Left lobe of liver (tissue), 2 donors: Measurements from ENCODE around the gene PCDHB5. TPM values are rescaled to one million over a fixed set of nuclear protein-coding genes. Genes with fewer than 3 reads are reported as not detected.
"Not testable (repeated sequence)": the region's sequence is repeated elsewhere in the genome, so short reads cannot be mapped to it uniquely, and the experiment has no call there.

Experiments
- ATAC-seq: fragments of 200-7000 bp; cut with Tn5 transposase; one replicate; pipeline ENCODE4 v1.9.1; 2020; ENCODE audit warnings: mild to moderate bottlenecking, moderate library complexity
- DNase-seq: peaks from one replicate; pipeline ENCODE4 v3.0.0-alpha.2; 2020; ENCODE audit warnings: low spot score
- total RNA-seq: library from RNA; stranded (reverse); gene quantifications from one replicate; pipeline ENCODE4 v1.2.1, GENCODE V29; 2021
- donor health status: DM: no; HTN: no; CAD: no; lungs with moderate emphysema.
- donor health status: DM: no; HTN: yes; CAD: no.

Gene PCDHB5
- 0.33 TPM for total RNA-seq

DNA sequence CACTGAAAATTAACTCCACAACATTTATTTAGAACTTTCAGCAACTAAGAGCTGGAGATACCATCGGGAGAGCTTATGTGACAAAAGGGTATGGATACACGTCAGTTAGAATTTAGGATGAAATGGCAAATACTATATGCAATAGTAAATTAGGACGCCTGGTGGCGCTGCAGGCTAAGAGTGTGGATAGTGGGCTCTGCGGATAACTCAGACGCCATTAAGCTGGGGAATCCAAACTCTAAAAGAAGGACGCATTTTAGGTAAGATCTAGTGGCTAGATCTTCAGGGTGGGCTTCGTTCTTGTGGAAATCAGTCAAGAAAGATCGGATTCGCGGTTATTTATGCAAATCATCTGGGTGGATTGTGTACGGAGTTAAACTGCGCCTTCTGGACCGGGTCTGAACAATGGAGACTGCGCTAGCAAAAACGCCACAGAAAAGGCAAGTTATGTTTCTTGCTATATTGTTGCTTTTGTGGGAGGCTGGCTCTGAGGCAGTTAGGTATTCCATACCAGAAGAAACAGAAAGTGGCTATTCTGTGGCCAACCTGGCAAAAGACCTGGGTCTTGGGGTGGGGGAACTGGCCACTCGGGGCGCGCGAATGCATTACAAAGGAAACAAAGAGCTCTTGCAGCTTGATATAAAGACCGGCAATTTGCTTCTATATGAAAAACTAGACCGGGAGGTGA, at the start of gene PCDHB5:
PCDHB5 (plus strand) TSS at position 177 of the 688 bp plus-strand sequence; CDS start at position 406, 229 bp downstream.
- ATAC-seq (peak; percentile 78), DNase-seq (no peak)

DNA sequence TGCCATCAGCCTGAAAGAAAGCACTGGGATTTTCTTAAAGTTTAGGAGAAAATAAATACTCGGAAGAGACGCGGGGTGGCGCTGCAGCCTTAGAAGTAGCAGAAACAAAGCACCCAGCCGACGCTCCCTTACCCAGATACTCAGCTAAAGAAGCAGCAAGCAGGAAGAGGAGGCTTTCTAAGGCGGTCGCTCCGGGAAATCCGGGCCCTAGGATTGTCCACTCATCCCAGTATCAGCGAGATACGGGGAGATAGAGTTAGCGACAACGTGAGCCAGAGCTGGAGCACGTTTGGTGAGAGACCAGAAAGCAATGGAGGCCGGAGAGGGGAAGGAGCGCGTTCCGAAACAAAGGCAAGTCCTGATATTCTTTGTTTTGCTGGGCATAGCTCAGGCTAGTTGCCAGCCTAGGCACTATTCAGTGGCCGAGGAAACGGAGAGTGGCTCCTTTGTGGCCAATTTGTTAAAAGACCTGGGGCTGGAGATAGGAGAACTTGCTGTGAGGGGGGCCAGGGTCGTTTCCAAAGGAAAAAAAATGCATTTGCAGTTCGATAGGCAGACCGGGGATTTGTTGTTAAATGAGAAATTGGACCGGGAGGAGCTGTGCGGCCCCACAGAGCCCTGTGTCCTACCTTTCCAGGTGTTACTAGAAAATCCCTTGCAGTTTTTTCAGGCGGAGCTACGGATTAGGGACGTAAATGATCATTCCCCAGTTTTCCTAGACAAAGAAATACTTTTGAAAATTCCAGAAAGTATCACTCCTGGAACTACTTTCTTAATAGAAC, 40.3 kb upstream of the PCDHB5 start, which contains the start of gene PCDHB2:
PCDHB2 (plus strand) TSS at position 135 of the 782 bp plus-strand sequence; CDS start at position 311, 176 bp downstream.
- DNase-seq (no peak), ATAC-seq (no peak)

DNA sequence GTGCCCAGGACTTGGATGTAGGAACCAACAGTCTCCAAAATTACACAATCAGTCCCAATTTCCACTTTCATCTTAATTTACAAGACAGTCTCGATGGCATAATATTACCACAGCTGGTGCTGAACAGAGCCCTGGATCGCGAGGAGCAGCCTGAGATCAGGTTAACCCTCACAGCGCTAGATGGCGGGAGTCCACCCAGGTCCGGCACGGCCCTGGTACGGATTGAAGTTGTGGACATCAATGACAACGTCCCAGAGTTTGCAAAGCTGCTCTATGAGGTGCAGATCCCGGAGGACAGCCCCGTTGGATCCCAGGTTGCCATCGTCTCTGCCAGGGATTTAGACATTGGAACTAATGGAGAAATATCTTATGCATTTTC, 39.8 kb upstream of the PCDHB5 start:
- no peak for ATAC-seq
- DNase-seq, result no peak

DNA sequence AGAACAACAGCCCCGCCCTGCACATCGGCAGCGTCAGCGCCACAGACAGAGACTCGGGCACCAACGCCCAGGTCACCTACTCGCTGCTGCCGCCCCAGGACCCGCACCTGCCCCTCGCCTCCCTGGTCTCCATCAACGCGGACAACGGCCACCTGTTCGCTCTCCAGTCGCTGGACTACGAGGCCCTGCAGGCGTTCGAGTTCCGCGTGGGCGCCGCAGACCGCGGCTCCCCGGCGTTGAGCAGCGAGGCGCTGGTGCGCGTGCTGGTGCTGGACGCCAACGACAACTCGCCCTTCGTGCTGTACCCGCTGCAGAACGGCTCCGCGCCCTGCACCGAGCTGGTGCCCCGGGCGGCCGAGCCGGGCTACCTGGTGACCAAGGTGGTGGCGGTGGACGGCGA, 38.8 kb upstream of the PCDHB5 start:
- not testable (repeated sequence) for ATAC-seq, DNase-seq

DNA sequence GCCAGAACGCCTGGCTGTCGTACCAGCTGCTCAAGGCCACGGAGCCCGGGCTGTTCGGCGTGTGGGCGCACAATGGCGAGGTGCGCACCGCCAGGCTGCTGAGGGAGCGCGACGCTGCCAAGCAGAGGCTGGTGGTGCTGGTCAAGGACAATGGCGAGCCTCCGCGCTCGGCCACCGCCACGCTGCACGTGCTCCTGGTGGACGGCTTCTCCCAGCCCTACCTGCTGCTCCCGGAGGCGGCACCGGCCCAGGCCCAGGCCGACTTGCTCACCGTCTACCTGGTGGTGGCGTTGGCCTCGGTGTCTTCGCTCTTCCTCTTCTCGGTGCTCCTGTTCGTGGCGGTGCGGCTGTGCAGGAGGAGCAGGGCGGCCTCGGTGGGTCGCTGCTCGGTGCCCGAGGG, 38.4 kb upstream of the PCDHB5 start:
- ATAC-seq, DNase-seq: not testable (repeated sequence)

DNA sequence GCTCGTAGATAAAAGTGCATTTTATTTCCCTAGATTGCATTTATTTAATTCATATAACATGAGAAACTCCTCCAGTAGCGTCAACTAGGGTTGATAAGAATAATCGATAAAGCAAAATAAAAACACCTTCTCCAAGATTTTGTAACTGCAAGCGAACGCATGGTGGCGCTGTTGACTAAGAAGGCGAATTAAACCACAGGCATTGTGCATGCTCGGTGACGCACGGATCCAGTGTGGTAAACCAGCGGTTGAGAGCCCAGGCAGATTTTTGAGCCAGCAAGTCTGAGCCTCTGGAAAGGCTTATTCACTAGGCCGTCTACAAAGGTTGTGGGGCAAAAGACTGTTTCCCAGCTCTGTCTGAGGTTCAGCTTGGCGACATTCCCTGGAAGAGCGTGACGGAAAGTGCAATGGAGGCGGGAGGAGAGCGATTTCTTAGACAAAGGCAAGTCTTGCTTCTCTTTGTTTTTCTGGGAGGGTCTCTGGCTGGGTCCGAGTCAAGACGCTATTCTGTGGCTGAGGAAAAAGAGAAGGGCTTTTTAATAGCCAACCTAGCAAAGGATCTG, 34.7 kb upstream of the PCDHB5 start, which contains the start of gene PCDHB3:
PCDHB3 (plus strand) TSS at position 231 of the 563 bp plus-strand sequence; CDS start at position 408, 177 bp downstream.
- DNase-seq (no peak), ATAC-seq (no peak)

DNA sequence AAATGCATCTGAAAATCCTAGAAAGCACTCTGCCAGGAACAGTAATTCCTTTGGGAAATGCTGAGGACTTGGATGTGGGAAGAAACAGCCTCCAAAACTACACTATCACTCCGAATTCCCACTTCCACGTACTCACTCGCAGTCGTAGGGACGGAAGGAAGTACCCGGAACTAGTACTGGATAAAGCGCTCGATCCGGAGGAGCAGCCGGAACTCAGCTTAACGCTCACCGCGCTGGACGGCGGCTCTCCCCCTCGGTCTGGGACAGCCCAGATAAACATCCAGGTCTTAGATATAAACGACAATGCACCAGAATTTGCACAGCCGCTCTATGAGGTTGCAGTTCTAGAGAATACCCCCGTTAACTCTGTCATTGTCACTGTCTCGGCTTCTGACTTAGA, 33.9 kb upstream of the PCDHB5 start:
- ATAC-seq, result no peak
- DNase-seq, result no peak

DNA sequence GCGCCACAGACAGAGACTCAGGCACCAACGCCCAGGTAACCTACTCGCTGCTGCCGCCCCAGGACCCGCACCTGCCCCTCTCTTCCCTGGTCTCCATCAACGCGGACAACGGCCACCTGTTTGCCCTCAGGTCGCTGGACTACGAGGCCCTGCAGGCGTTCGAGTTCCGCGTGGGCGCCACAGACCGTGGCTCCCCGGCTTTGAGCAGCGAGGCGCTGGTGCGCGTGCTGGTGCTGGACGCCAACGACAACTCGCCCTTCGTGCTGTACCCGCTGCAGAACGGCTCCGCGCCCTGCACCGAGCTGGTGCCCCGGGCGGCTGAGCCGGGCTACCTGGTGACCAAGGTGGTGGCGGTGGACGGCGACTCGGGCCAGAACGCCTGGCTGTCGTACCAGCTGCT, 32.9 kb upstream of the PCDHB5 start:
- DNase-seq, ATAC-seq: not testable (repeated sequence)

DNA sequence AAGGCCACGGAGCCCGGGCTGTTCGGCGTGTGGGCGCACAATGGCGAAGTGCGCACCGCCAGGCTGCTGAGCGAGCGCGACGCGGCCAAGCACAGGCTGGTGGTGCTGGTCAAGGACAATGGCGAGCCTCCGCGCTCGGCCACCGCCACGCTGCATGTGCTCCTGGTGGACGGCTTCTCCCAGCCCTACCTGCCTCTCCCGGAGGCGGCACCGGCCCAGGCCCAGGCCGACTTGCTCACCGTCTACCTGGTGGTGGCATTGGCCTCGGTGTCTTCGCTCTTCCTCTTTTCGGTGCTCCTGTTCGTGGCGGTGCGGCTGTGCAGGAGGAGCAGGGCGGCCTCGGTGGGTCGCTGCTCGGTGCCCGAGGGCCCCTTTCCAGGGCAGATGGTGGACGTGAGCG, 32.5 kb upstream of the PCDHB5 start:
- ATAC-seq, DNase-seq: not testable (repeated sequence)

DNA sequence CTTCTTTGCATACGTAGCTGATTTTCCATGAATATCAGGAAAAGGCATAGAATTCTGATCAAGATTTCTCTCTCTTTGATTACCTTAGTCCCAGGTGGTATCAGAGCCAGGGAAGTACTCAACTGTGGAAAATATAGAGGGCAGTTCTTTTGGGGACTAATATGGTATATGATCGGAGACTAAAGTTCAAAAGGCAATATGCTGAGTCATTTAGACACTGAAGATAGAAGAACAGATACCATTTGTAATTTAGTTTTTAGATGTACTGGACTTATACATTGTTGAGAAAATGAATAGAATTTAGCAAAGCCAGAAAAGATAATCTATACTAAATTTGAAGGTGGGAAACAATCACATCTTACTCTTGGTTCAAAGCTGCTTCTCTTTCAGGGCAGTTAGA, 29.7 kb upstream of the PCDHB5 start:
- ATAC-seq, result no peak
- no peak for DNase-seq

DNA sequence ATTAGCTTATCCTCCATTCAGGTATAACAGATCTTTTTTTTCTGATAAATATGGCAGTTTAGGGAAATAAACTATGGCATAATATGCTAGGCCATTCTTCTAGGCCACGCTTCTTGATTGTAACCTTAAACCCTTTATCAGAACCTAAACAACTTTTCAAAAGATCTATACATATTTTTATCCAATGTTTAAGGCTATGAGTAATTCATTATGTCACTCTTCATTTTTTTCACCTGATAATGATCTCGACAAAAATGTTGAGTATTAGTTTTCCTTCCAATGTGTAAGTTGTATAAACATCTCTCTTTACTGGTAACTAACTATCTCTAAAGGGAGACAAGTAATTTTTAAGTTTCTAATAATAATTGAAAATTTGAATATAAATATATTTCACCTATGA, 15.8 kb upstream of the PCDHB5 start:
- DNase-seq, result no peak
- no peak for ATAC-seq

DNA sequence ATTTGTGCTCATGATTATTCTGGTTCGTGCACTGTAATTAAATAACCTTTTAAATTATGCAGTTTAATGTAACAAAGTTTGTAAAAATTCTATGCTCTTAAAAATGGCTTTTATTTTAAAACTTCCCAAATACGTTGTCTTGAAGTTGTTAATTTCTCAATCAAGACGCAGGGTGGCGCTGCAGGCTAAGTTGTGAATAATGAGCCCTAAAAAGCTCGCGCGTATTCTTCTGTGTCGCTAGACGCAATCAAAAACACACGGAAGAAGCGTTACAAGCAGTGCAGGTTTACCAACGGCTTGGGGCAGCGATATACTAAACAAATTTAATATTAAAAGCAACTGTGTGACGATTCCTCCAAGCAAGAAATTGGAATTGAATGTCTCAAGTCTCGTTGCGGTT, 13.4 kb upstream of the PCDHB5 start, which contains the start of gene PCDHB4:
PCDHB4 (plus strand) TSS at position 256 of the 400 bp plus-strand sequence. CDS start 181 bp downstream, outside the sequence.
- ATAC-seq (no peak), DNase-seq (no peak)

DNA sequence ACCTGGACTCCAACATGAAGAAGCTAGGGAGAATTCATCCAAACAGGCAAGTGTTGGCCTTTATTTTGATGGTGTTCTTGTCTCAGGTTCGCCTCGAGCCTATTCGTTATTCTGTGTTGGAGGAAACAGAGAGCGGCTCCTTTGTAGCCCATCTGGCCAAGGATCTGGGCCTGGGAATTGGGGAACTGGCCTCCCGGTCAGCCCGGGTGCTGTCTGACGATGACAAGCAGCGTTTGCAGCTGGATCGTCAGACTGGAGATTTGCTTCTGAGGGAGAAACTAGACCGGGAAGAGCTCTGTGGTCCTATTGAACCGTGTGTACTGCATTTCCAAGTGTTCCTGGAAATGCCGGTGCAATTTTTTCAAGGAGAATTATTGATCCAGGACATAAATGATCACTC, 13.0 kb upstream of the PCDHB5 start:
- ATAC-seq, result no peak
- DNase-seq, result no peak

DNA sequence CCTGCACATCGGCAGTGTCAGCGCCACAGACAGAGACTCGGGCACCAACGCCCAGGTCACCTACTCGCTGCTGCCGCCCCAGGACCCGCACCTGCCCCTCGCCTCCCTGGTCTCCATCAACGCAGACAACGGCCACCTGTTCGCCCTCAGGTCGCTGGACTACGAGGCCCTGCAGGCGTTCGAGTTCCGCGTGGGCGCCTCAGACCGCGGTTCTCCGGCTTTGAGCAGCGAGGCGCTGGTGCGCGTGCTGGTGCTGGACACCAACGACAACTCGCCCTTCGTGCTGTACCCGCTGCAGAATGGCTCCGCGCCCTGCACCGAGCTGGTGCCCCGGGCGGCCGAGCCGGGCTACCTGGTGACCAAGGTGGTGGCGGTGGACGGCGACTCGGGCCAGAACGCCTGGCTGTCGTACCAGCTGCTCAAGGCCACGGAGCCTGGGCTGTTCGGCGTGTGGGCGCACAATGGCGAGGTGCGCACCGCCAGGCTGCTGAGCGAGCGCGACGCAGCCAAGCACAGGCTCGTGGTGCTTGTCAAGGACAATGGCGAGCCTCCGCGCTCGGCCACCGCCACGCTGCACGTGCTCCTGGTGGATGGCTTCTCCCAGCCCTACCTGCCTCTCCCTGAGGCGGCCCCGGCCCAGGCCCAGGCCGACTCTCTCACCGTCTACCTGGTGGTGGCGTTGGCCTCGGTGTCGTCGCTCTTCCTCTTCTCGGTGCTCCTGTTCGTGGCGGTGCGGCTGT, 11.4 kb upstream of the PCDHB5 start:
- ATAC-seq, DNase-seq: not testable (repeated sequence)

DNA sequence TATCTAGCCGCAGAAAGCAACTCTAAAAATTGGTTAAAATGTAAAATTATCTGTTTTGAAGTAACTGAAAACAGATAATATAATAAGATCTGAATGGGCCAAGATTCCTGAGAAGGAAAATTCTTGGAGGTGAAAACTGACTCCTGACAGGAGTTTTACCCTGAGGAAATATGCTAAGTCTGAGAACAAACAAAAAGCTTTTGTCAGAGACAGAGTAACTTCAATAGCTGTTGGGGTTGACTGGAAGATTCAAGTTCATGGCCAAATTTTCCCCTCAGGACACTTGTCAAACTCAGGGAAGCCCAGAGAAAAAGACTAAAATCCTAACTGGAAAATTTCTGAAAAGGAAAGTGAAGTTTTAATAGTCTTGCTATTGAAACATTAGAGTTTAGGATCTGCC, 7.7 kb upstream of the PCDHB5 start:
- no peak for ATAC-seq
- DNase-seq, result no peak

DNA sequence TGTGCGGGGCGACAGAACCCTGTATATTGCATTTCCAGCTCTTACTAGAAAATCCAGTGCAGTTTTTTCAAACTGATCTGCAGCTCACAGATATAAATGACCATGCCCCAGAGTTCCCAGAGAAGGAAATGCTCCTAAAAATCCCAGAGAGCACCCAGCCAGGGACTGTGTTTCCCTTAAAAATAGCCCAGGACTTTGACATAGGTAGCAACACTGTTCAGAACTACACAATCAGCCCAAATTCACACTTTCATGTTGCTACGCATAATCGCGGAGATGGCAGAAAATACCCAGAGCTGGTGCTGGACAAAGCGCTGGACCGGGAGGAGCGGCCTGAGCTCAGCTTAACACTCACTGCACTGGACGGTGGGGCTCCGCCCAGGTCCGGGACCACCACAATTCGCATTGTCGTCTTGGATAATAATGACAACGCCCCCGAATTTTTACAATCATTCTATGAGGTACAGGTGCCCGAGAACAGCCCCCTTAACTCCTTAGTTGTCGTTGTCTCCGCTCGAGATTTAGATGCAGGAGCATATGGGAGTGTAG, 786 bp downstream of the PCDHB5 start:
- ATAC-seq (no peak), DNase-seq (no peak)

DNA sequence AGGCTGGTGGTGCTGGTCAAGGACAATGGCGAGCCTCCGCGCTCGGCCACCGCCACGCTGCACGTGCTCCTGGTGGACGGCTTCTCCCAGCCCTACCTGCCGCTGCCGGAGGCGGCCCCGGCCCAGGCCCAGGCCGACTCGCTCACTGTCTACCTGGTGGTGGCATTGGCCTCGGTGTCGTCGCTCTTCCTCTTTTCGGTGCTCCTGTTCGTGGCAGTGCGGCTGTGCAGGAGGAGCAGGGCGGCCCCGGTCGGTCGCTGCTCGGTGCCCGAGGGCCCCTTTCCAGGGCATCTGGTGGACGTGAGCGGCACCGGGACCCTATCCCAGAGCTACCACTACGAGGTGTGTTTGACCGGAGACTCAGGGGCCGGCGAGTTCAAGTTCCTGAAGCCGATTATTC, 2.3 kb downstream of the PCDHB5 start:
- DNase-seq, ATAC-seq: not testable (repeated sequence)

DNA sequence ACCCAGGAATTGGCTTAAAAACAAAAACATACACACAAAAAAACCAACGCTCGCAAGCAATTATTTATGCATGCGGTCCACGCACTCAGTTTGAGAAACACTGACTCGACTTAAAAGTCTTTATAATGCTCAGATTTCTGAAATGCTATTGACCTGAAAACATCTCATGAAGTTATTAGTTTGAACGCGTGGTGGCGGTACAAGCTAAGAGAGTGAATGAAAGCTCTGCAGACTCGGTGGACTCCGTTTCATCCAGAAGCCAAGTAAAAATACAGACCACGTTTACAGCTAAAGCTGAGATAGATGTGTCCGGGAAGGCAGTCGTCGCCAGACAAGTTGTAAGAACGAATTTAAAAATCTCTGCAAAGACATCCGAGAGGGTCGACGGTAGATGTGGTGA, 14.8 kb downstream of the PCDHB5 start, which contains the start of gene PCDHB6:
PCDHB6 (plus strand) TSS at position 246 of the 400 bp plus-strand sequence. CDS start 201 bp downstream, outside the sequence.
- DNase-seq (no peak), ATAC-seq (no peak)

DNA sequence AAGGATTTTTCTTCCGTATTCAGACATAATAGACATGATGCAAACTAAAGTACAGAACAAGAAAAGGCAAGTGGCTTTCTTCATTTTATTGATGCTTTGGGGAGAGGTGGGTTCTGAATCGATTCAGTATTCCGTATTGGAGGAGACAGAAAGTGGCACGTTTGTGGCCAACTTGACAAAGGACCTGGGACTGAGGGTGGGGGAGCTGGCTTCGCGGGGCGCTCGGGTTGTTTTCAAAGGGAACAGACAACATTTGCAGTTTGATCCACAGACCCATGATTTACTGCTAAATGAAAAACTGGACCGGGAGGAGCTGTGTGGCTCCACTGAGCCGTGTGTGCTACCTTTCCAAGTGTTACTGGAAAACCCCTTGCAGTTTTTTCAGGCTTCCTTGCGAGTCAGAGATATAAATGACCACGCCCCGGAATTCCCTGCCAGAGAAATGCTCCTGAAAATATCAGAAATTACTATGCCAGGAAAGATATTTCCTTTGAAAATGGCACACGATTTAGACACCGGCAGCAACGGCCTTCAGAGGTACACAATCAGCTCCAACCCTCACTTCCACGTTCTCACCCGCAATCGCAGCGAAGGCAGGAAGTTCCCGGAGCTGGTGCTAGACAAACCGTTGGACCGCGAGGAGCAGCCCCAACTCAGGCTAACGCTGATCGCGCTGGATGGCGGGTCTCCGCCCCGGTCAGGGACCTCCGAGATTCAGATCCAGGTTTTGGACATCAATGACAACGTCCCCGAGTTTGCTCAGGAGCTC, 15.4 kb downstream of the PCDHB5 start:
- ATAC-seq (no peak), DNase-seq (no peak)

DNA sequence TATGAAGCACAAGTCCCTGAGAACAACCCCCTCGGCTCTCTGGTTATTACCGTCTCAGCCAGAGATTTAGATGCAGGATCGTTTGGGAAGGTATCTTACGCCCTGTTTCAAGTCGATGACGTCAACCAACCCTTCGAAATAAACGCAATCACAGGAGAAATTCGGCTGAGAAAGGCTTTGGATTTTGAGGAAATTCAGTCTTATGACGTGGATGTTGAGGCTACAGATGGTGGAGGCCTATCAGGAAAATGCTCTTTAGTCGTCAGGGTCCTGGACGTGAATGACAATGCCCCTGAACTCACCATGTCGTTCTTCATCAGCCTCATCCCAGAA, 16.0 kb downstream of the PCDHB5 start:
- DNase-seq (no peak), ATAC-seq (no peak)
